ENCODE results near the gene CTNNA3. TPM values are rescaled to one million over a fixed set of nuclear protein-coding genes. Genes with fewer than 3 reads are reported as not detected.

The CTNNA3 gene
- total and polyA plus RNA-seq, 2 of the 4 experiments (the other 2 are of a cell fraction) = 0.19 to 0.90 TPM

GRCh38 chr10:67553254-67553653 lies 142.7 kb downstream of the CTNNA3 start:
- TF ChIP-seq MXI1 (IDR thresholded peaks at IDR 0.05; ENCODE audit: borderline replicate concordance, low read depth, low read length) (no peak), RCOR1 (IDR thresholded peaks at IDR 0.05; ENCODE audit: insufficient replicate concordance, low read length) (no peak), MAZ (IDR thresholded peaks at IDR 0.05; ENCODE audit: borderline replicate concordance, low read depth, low read length) (no peak), CEBPB (IDR thresholded peaks at IDR 0.05; ENCODE audit: low read depth, low read length) (no peak), POLR2A (IDR thresholded peaks at IDR 0.05; ENCODE audit: low read depth, low read length) (no peak), MAFK (IDR thresholded peaks at IDR 0.05; ENCODE audit: low read depth, low read length) (no peak), RFX5 (IDR thresholded peaks at IDR 0.05; ENCODE audit: low read depth, low read length) (no peak), SMC3 (IDR thresholded peaks at IDR 0.05; ENCODE audit: low read depth, low read length) (no peak), RAD21 (IDR thresholded peaks at IDR 0.05; ENCODE audit: low read length) (no peak), USF2 (IDR thresholded peaks at IDR 0.05; ENCODE audit: low read depth, low read length) (no peak), CHD1 (IDR thresholded peaks at IDR 0.05; ENCODE audit: low read depth, low read length) (no peak)
- no peak overlapping the region for H3K4me2 ChIP-seq (ENCODE audit: low read depth, low read length)
- ATAC-seq (ENCODE audit: low read depth) = no peak
- H2AK5ac ChIP-seq (ENCODE audit: low read depth, low read length) = no peak overlapping the region
- in situ Hi-C loops (cut with MboI; ENCODE audit: low sequenced_read_pairs) = no loop called here
- dilution Hi-C loops (cut with HindIII; ENCODE audit: low sequenced_read_pairs, unreplicated experiment) = no loop called here
- BruUV-seq (replicated peaks) = no TSS peak
- WGBS, 2 experiments (ENCODE audit: extremely low coverage in 2 of 2, insufficient read length in 1 of 2) = no CpG with 5 or more reads among the region's 3 CpGs
- H2AFZ ChIP-seq (replicated peaks; ENCODE audit: low read length, poor library complexity) = no peak overlapping the region
- no peak overlapping the region for H3K4ac ChIP-seq (ENCODE audit: low read depth, low read length)
- no peak overlapping the region for H4K5ac ChIP-seq (ENCODE audit: low read depth, low read length)
- H2BK15ac ChIP-seq (ENCODE audit: low read depth, low read length) = no peak overlapping the region
- no peaks in the 10 kb centered on the region for H3K27me3 ChIP-seq (ENCODE audit: control insufficient read depth, insufficient read depth, low read length)
- H3K56ac ChIP-seq (ENCODE audit: extremely low read depth, insufficient read depth, low read length) = no peak overlapping the region
- H3K4me1 ChIP-seq (ENCODE audit: control insufficient read depth, insufficient read depth, low read length) = peaks cover 2% of the 10 kb centered on the region; the same call in 1 of the 2 replicates
- no peak overlapping the region for H4K8ac ChIP-seq (ENCODE audit: low read depth in 2 of 2, low read length in 2 of 2)
- no peak overlapping the region for H2BK5ac ChIP-seq (ENCODE audit: low read depth, low read length, poor library complexity, severe bottlenecking)
- no peak overlapping the region for H3K27ac ChIP-seq (ENCODE audit: insufficient read depth, low read length)
- CTCF ChIA-PET = no interaction called here
- intact Hi-C loops (cut with micrococcal nuclease) = no loop called here
- H3K14ac ChIP-seq (replicated peaks; ENCODE audit: low read depth, low read length) = no peak overlapping the region
- no peaks in the 10 kb centered on the region for H4K20me1 ChIP-seq (ENCODE audit: insufficient read depth, low read length)
- H3K79me1 ChIP-seq (ENCODE audit: low read depth in 1 of 2, low read length in 2 of 2) = no peaks in the 10 kb centered on the region
- H3K9me3 ChIP-seq (ENCODE audit: control insufficient read depth, insufficient read depth, low read length) = no peaks in the 10 kb centered on the region
- no peak overlapping the region for H2BK20ac ChIP-seq (ENCODE audit: low read depth, low read length)
- H3K4me3 ChIP-seq (ENCODE audit: insufficient read depth, low read depth, low read length) = no peak overlapping the region
- POLR2A ChIA-PET (ENCODE audit: unreplicated experiment) = no interaction called here
- peak; percentile 8 for DNase-seq
- H3K18ac ChIP-seq (ENCODE audit: low read depth, low read length) = no peak overlapping the region
- H3K36me3 ChIP-seq (ENCODE audit: control insufficient read depth, insufficient read depth, low read length) = no peaks in the 10 kb centered on the region
- no peak overlapping the region for H2BK120ac ChIP-seq (ENCODE audit: low read depth, low read length)
- H3K9ac ChIP-seq (ENCODE audit: low read depth, low read length) = no peak overlapping the region
- H3K9me1 ChIP-seq (ENCODE audit: insufficient read depth, low read length) = no peaks in the 10 kb centered on the region
- H3K23ac ChIP-seq (ENCODE audit: low read depth, low read length) = no peak overlapping the region
- no peak overlapping the region for H4K91ac ChIP-seq (ENCODE audit: insufficient read depth, low read depth, low read length)
- H2AK9ac ChIP-seq (replicated peaks; ENCODE audit: low read depth, low read length, poor library complexity) = no peak overlapping the region
